Fibroblast of lung (primary cell): ENCODE data around the gene EPS8. TPM values are rescaled to one million over a fixed set of nuclear protein-coding genes. Genes with fewer than 3 reads are reported as not detected.

ENCODE experiments used
- DNase-seq, 2 donors: peaks; one replicate each; pipeline versions ENCODE4 v3.0.0 to v3.0.0-alpha.2; 2010; ENCODE audit warnings: low read depth in 2 of 2
- H2AFZ ChIP-seq: 2 replicates; pipeline ENCODE4 v1.5.1; 2012; ENCODE audit warnings: low read length, control low read depth, inconsistent platforms
- H3K27ac ChIP-seq: 2 replicates; pipeline ENCODE4 v1.5.1; 2011; ENCODE audit warnings: low read length, control low read depth; ENCODE audit not compliant: insufficient read depth
- H3K27me3 ChIP-seq: 2 replicates; pipeline ENCODE4 v1.5.1; 2011; ENCODE audit warnings: mild to moderate bottlenecking, low read length; ENCODE audit not compliant: control insufficient read depth, insufficient read depth
- H3K36me3 ChIP-seq: 2 replicates; pipeline ENCODE4 v1.5.1; 2011; ENCODE audit warnings: low read length; ENCODE audit not compliant: control insufficient read depth, insufficient read depth
- H3K4me1 ChIP-seq: 2 replicates; pipeline ENCODE4 v1.5.1; 2011; ENCODE audit warnings: low read length; ENCODE audit not compliant: control insufficient read depth, insufficient read depth; ENCODE audit errors: extremely low read depth
- H3K4me2 ChIP-seq: 2 replicates; pipeline ENCODE4 v1.5.1; 2011; ENCODE audit warnings: low read length, control low read depth; ENCODE audit not compliant: insufficient read depth; ENCODE audit errors: extremely low read depth
- H3K4me3 ChIP-seq, 4 experiments: fragments of 200-600 bp in 1 of 4; sonication (generic) in 1 of 4; replicated peaks in 1 of 4; 2 replicates each; pipeline ENCODE4 v1.5.1; 2011 to 2016; ENCODE audit warnings: low read length in 4 of 4, low read depth in 3 of 4, mild to moderate bottlenecking in 3 of 4, control low read depth in 2 of 4, inconsistent platforms in 1 of 4, mixed read lengths in 1 of 4; ENCODE audit not compliant: insufficient read depth in 1 of 4; ENCODE audit errors: control extremely low read depth in 1 of 4
- H3K79me2 ChIP-seq: 2 replicates; pipeline ENCODE4 v1.5.1; 2012; ENCODE audit warnings: mild to moderate bottlenecking, low read length, inconsistent platforms; ENCODE audit not compliant: control insufficient read depth, insufficient read depth
- H3K9ac ChIP-seq: 2 replicates; pipeline ENCODE4 v1.5.1; 2011; ENCODE audit warnings: mild to moderate bottlenecking, low read length, control low read depth; ENCODE audit not compliant: insufficient read depth
- H3K9me3 ChIP-seq: 2 replicates; pipeline ENCODE4 v1.5.1; 2012; ENCODE audit warnings: low read depth, low read length; ENCODE audit not compliant: control insufficient read depth, insufficient read depth
- H4K20me1 ChIP-seq: 2 replicates; pipeline ENCODE4 v1.5.1; 2011; ENCODE audit warnings: low read length; ENCODE audit not compliant: control insufficient read depth, insufficient read depth; ENCODE audit errors: extremely low read depth
- EZH2 ChIP-seq: IDR thresholded peaks from 2 replicates; pipeline ENCODE4 v1.5.1; 2012; ENCODE audit warnings: low read length, control low read depth, mild to moderate bottlenecking; ENCODE audit errors: missing control alignments
- polyA plus RNA-seq, 2 donors: library from polyadenylated mRNA; depleted of rRNA in 1 of 2; stranded (reverse) in 1 of 2; unstranded in 1 of 2; fragments of >200 nt; gene quantifications; 2 replicates each; pipeline ENCODE4 v1.2.1, GENCODE V29; 2011 to 2012; ENCODE audit warnings: missing spikeins in 1 of 2
- total RNA-seq: library from RNA; depleted of rRNA; stranded (reverse); fragments of >200 nt; gene quantifications from 2 replicates; pipeline ENCODE4 v1.2.1, GENCODE V29; 2014
- TF ChIP-seq, protein P1 (sequence below), 2 donors: IDR thresholded peaks in 1 of 2; conservative IDR thresholded peaks in 1 of 2; 1 replicate in 1 of 2; 2 replicates in 1 of 2; pipeline ENCODE4 v1.5.1; 2011 to 2012; ENCODE audit warnings: low read length in 2 of 2, control low read depth in 1 of 2, inconsistent platforms in 1 of 2, low read depth in 1 of 2, mild to moderate bottlenecking in 1 of 2

EPS8 gene
- total and polyA plus RNA-seq, 2 donors (not counting 1 experiment from before 2014, with no cell fraction given): 96.3 to 108 TPM

GRCh38 chr12:15782667-15783066 lies 6.5 kb downstream of the EPS8 start:
- H3K4me3 ChIP-seq: no peak overlapping the region
- TF ChIP-seq, protein P1, sequence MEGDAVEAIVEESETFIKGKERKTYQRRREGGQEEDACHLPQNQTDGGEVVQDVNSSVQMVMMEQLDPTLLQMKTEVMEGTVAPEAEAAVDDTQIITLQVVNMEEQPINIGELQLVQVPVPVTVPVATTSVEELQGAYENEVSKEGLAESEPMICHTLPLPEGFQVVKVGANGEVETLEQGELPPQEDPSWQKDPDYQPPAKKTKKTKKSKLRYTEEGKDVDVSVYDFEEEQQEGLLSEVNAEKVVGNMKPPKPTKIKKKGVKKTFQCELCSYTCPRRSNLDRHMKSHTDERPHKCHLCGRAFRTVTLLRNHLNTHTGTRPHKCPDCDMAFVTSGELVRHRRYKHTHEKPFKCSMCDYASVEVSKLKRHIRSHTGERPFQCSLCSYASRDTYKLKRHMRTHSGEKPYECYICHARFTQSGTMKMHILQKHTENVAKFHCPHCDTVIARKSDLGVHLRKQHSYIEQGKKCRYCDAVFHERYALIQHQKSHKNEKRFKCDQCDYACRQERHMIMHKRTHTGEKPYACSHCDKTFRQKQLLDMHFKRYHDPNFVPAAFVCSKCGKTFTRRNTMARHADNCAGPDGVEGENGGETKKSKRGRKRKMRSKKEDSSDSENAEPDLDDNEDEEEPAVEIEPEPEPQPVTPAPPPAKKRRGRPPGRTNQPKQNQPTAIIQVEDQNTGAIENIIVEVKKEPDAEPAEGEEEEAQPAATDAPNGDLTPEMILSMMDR (conservative IDR thresholded peaks at IDR 0.05 in 1 of 2, IDR thresholded peaks at IDR 0.05 in 1 of 2; ENCODE audit: low read depth in 1 of 2, low read length in 2 of 2): no peak
- TF ChIP-seq EZH2: no peak
- H3K36me3 ChIP-seq: peaks cover 3% of the 10 kb centered on the region
- H3K9me3 ChIP-seq: no peaks in the 10 kb centered on the region
- peaks cover 88% of the 10 kb centered on the region for H3K79me2 ChIP-seq
- H3K27ac ChIP-seq: no peak overlapping the region
- no peaks in the 10 kb centered on the region for H4K20me1 ChIP-seq
- no peaks in the 10 kb centered on the region for H3K27me3 ChIP-seq
- no peak overlapping the region for H2AFZ ChIP-seq
- H3K4me2 ChIP-seq: no peak overlapping the region
- H3K4me1 ChIP-seq: peaks cover 19% of the 10 kb centered on the region
- H3K9ac ChIP-seq: no peak overlapping the region
- peak in 1 of 2 donors; percentile 74 for DNase-seq

DNA sequence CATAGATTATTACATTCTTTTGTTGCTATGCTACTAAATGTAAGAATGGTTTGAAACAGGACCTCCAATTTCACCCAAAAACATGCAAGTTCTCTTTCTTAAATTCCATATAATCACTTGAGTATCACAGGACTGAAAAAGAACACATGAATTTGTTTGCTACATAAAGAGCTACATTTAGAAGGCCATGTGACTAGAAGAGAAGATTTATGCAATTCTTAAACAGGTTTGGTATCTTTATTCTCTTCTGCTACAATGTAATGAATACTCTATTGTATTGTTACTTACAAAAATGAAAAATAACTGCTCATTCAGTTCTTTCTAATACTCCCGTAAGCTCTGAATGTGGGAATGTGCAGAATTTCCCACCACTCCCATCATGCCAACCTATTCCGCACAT lies 9.3 kb downstream of the EPS8 start:
- Histone ChIP-seq H3K4me2 (no peak overlapping the region), H4K20me1 (no peaks in the 10 kb centered on the region), H3K36me3 (peaks cover 3% of the 10 kb centered on the region), H3K9me3 (no peaks in the 10 kb centered on the region), H2AFZ (no peak overlapping the region), H3K4me1 (peaks cover 16% of the 10 kb centered on the region), H3K4me3 (no peak overlapping the region), H3K79me2 (peaks cover 86% of the 10 kb centered on the region), H3K9ac (no peak overlapping the region), H3K27me3 (no peaks in the 10 kb centered on the region), H3K27ac (no peak overlapping the region)
- TF ChIP-seq, protein P1 (conservative IDR thresholded peaks at IDR 0.05 in 1 of 2, IDR thresholded peaks at IDR 0.05 in 1 of 2; ENCODE audit: low read depth in 1 of 2, low read length in 2 of 2): no peak
- no peak for TF ChIP-seq EZH2
- DNase-seq: peak in 1 of 2 donors; percentile 2

- Histone ChIP-seq H3K9me3 (no peaks in the 10 kb centered on the region), H3K4me1 (peaks cover 19% of the 10 kb centered on the region), H3K27me3 (no peaks in the 10 kb centered on the region), H3K36me3 (peaks cover 3% of the 10 kb centered on the region), H3K9ac (no peak overlapping the region), H2AFZ (no peak overlapping the region), H3K4me2 (no peak overlapping the region), H3K79me2 (peaks cover 83% of the 10 kb centered on the region), H3K4me3 (no peak overlapping the region), H4K20me1 (no peaks in the 10 kb centered on the region), H3K27ac (no peak overlapping the region)
- TF ChIP-seq, protein P1 (conservative IDR thresholded peaks at IDR 0.05 in 1 of 2, IDR thresholded peaks at IDR 0.05 in 1 of 2; ENCODE audit: low read depth in 1 of 2, low read length in 2 of 2): no peak
- TF ChIP-seq EZH2: no peak
- peak in 1 of 2 donors; percentile 88 for DNase-seq
These were observed 11.1 kb downstream of the EPS8 start for GRCh38 chr12:15778126-15778525.
